Vagina (tissue), 2 donors: ENCODE results near the gene TMEM229A. TPM values are rescaled to one million over a fixed set of nuclear protein-coding genes. Genes with fewer than 3 reads are reported as not detected.
"Not testable (repeated sequence)": the region's sequence is repeated elsewhere in the genome, so short reads cannot be mapped to it uniquely, and the experiment has no call there.

ENCODE experiments used
- DNase-seq, 2 donors: peaks; one replicate each; pipeline ENCODE4 v3.0.0-alpha.2; 2017; ENCODE audit errors: extremely low spot score in 2 of 2
- H3K27ac ChIP-seq: fragments of 200-600 bp; sonication (generic); one replicate; pipeline ENCODE4 v1.5.1; 2019
- H3K27me3 ChIP-seq: fragments of 200-600 bp; sonication (generic); one replicate; pipeline ENCODE4 v1.5.1; 2019
- H3K36me3 ChIP-seq, 2 donors: fragments of 200-600 bp; sonication (generic); one replicate each; pipeline ENCODE4 v1.5.1; 2017 to 2019
- H3K4me1 ChIP-seq: fragments of 200-600 bp; sonication (generic); one replicate; pipeline ENCODE4 v1.5.1; 2019
- H3K4me3 ChIP-seq, 2 donors: fragments of 200-600 bp; sonication (generic); 1 replicate in 1 of 2; 2 replicates in 1 of 2; pipeline ENCODE4 v1.5.1; 2016 to 2019
- H3K9me3 ChIP-seq: fragments of 200-600 bp; sonication (generic); one replicate; pipeline ENCODE4 v1.5.1; 2019
- CTCF ChIP-seq, 3 experiments: fragments of 450-650 bp in 2 of 3; fragments of 200-600 bp in 1 of 3; sonication (generic) in 1 of 3; IDR thresholded peaks; one replicate each; pipeline ENCODE4 v1.5.1; 2017 to 2019; ENCODE audit warnings: antibody characterized with exemption in 3 of 3, mild to moderate bottlenecking in 2 of 3, moderate library complexity in 2 of 3
- POLR2A ChIP-seq, 2 donors: fragments of 450-650 bp; IDR thresholded peaks; one replicate each; pipeline ENCODE4 v1.6.1; 2017; ENCODE audit warnings: antibody characterized with exemption in 2 of 2, mild to moderate bottlenecking in 2 of 2, moderate library complexity in 2 of 2
- POLR2AphosphoS5 ChIP-seq, 2 donors: sonication (generic); formaldehyde crosslinking; IDR thresholded peaks; one replicate each; pipeline ENCODE4 v1.9.0; 2017; ENCODE audit warnings: antibody characterized with exemption in 2 of 2, mild to moderate bottlenecking in 2 of 2, low read depth in 1 of 2; ENCODE audit not compliant: insufficient read depth in 1 of 2
- intact Hi-C: fragments of 100-400 bp; cut with DNase I; formaldehyde crosslinking; loops from one replicate; pipeline ENCODE4 v1.15.1; 2023
- total RNA-seq: library from RNA; depleted of rRNA; stranded (reverse); fragments of >200 nt; gene quantifications from one replicate; pipeline ENCODE4 v1.2.3, GENCODE V29; 2016

The TMEM229A gene
- total RNA-seq, 1 donor from 2014 or later: not detected

- no peak overlapping the region for H3K4me3 ChIP-seq
- no peaks in the 10 kb centered on the region for H3K4me1 ChIP-seq
- no peaks in the 10 kb centered on the region for H3K27me3 ChIP-seq
- no peak overlapping the region for H3K27ac ChIP-seq
- intact Hi-C loops: no loop called here
- no peak for TF ChIP-seq POLR2A (IDR thresholded peaks at IDR 0.05)
- no peak for TF ChIP-seq POLR2AphosphoS5 (IDR thresholded peaks at IDR 0.05; ENCODE audit: insufficient read depth in 1 of 2, low read depth in 1 of 2)
- TF ChIP-seq CTCF (IDR thresholded peaks at IDR 0.05): no peak
- DNase-seq: no peak
- no peaks in the 10 kb centered on the region for H3K36me3 ChIP-seq
- H3K9me3 ChIP-seq: no peaks in the 10 kb centered on the region
Observed at GRCh38 chr7:124042826-124043225, 10.0 kb upstream of the TMEM229A start.

- Histone ChIP-seq H3K27ac (no peak overlapping the region), H3K4me3 (no peak overlapping the region), H3K4me1 (no peaks in the 10 kb centered on the region), H3K27me3 (no peaks in the 10 kb centered on the region), H3K36me3 (no peaks in the 10 kb centered on the region), H3K9me3 (no peaks in the 10 kb centered on the region)
- DNase-seq: no peak
- intact Hi-C loops: no loop called here
- TF ChIP-seq POLR2A (IDR thresholded peaks at IDR 0.05): no peak
- no peak for TF ChIP-seq CTCF (IDR thresholded peaks at IDR 0.05)
Observed at GRCh38 chr7:124041439-124041838, 8.6 kb upstream of the TMEM229A start.

- intact Hi-C loops, H3K4me1 ChIP-seq, H3K27me3 ChIP-seq, H3K36me3 ChIP-seq, DNase-seq, H3K4me3 ChIP-seq, H3K9me3 ChIP-seq, H3K27ac ChIP-seq: not testable (repeated sequence)
Observed at GRCh38 chr7:124037902-124038301, 5.0 kb upstream of the TMEM229A start.

GRCh38 chr7:124035706-124036105 lies 2.8 kb upstream of the TMEM229A start:
- H3K27me3 ChIP-seq: no peaks in the 10 kb centered on the region
- intact Hi-C loops: no loop called here
- H3K4me1 ChIP-seq: peaks cover 17% of the 10 kb centered on the region
- no peaks in the 10 kb centered on the region for H3K36me3 ChIP-seq
- no peak for DNase-seq
- TF ChIP-seq CTCF (IDR thresholded peaks at IDR 0.05) (no peak), POLR2AphosphoS5 (IDR thresholded peaks at IDR 0.05; ENCODE audit: insufficient read depth in 1 of 2, low read depth in 1 of 2) (no peak), POLR2A (IDR thresholded peaks at IDR 0.05) (no peak)
- no peaks in the 10 kb centered on the region for H3K9me3 ChIP-seq
- no peak overlapping the region for H3K4me3 ChIP-seq
- no peak overlapping the region for H3K27ac ChIP-seq

GRCh38 chr7:124034754-124035100 lies 1.9 kb upstream of the TMEM229A start:
- no peaks in the 10 kb centered on the region for H3K27me3 ChIP-seq
- no peaks in the 10 kb centered on the region for H3K9me3 ChIP-seq
- no peak overlapping the region for H3K27ac ChIP-seq
- no peak overlapping the region for H3K4me3 ChIP-seq
- intact Hi-C loops: no loop called here
- DNase-seq: no peak
- peaks cover 17% of the 10 kb centered on the region for H3K4me1 ChIP-seq
- TF ChIP-seq CTCF (IDR thresholded peaks at IDR 0.05): no peak
- TF ChIP-seq POLR2AphosphoS5 (IDR thresholded peaks at IDR 0.05; ENCODE audit: insufficient read depth in 1 of 2, low read depth in 1 of 2): no peak
- H3K36me3 ChIP-seq: no peaks in the 10 kb centered on the region
